GM08714 (cell line): ENCODE results near the gene SST.

ENCODE experiments used
- H3K4me3 ChIP-seq: fragments of 200-500 bp; sonication (Bioruptor generic); 2 replicates; pipeline ENCODE4 v1.5.1; 2014; ENCODE audit warnings: mild to moderate bottlenecking, low read length, inconsistent platforms
- ZNF274 ChIP-seq: IDR thresholded peaks from 2 replicates; pipeline ENCODE4 v1.6.1; 2012; ENCODE audit warnings: mild to moderate bottlenecking, low read depth, low read length

The SST gene

GRCh38 chr3:187669675-187670504 lies at the start of gene SST:
TSS of gene SST (minus strand) at chr3:187670394. CDS start at chr3:187670291, 103 bp downstream.
- H3K4me3 ChIP-seq = no peak within 1 kb of the TSS
- TF ChIP-seq ZNF274 = no peak

- TF ChIP-seq ZNF274 = no peak
Measured at GRCh38 chr3:187719628-187720336, 49.6 kb upstream of the SST start.

GRCh38 chr3:187718802-187719201 lies 48.6 kb upstream of the SST start:
- H3K4me3 ChIP-seq = no peak overlapping the region
- TF ChIP-seq ZNF274 = no peak

More at GRCh38 chr3:187719628-187720336, 49.6 kb upstream of the SST start:
- no peak overlapping the region for H3K4me3 ChIP-seq

- TF ChIP-seq ZNF274 = no peak
- H3K4me3 ChIP-seq = no peak overlapping the region
Measured at GRCh38 chr3:187717572-187717971, 47.4 kb upstream of the SST start.

GRCh38 chr3:187714404-187714979 lies 44.3 kb upstream of the SST start:
- H3K4me3 ChIP-seq = no peak overlapping the region
- no peak for TF ChIP-seq ZNF274

- H3K4me3 ChIP-seq = no peak overlapping the region
- TF ChIP-seq ZNF274 = no peak
Measured at GRCh38 chr3:187713504-187713903, 43.3 kb upstream of the SST start.

- no peak overlapping the region for H3K4me3 ChIP-seq
- TF ChIP-seq ZNF274 = no peak
Measured at GRCh38 chr3:187709155-187709554, 39.0 kb upstream of the SST start.

GRCh38 chr3:187708696-187709095 lies 38.5 kb upstream of the SST start:
- TF ChIP-seq ZNF274 = no peak
- no peak overlapping the region for H3K4me3 ChIP-seq

GRCh38 chr3:187706971-187707370 lies 36.8 kb upstream of the SST start:
- no peak for TF ChIP-seq ZNF274
- H3K4me3 ChIP-seq = no peak overlapping the region

- no peak overlapping the region for H3K4me3 ChIP-seq
- no peak for TF ChIP-seq ZNF274
Measured at GRCh38 chr3:187705164-187705563, 35.0 kb upstream of the SST start.

GRCh38 chr3:187702507-187703033 lies 32.4 kb upstream of the SST start, which contains the start of gene RTP2:
TSS of gene RTP2 (minus strand) at chr3:187702557. CDS start at chr3:187702128, 429 bp downstream.
- no peak for TF ChIP-seq ZNF274
- no peak within 1 kb of the TSS for H3K4me3 ChIP-seq

- H3K4me3 ChIP-seq = no peak overlapping the region
- TF ChIP-seq ZNF274 = no peak
Measured at GRCh38 chr3:187700249-187700648, 30.1 kb upstream of the SST start.

- no peak overlapping the region for H3K4me3 ChIP-seq
- no peak for TF ChIP-seq ZNF274
Measured at GRCh38 chr3:187698499-187699399, 28.6 kb upstream of the SST start.

- TF ChIP-seq ZNF274 = no peak
- H3K4me3 ChIP-seq = no peak overlapping the region
Measured at GRCh38 chr3:187696021-187696420, 25.8 kb upstream of the SST start.

GRCh38 chr3:187695449-187695848 lies 25.3 kb upstream of the SST start:
- no peak overlapping the region for H3K4me3 ChIP-seq
- no peak for TF ChIP-seq ZNF274
